ENCODE measurements around the gene DSC2.

DNA sequence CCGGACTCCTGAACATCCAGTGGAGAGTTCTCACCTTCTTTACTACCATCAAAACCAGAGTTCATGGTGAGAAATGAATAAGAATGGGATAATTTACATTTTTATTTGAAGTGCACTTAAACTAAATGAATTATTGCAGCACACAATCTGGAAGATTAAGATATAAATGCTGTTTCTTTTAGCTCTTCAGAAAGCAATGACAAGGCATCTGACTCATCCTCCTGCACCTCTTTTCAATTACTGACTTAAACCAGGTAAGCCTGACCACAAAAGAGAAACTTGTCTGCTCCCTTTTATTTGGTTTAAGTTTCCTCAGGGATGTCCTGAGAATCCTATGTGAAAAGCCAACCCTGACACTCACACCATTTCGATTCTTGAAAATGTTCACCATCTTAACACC, 720 bp upstream of the DSC2 start:
- no peak for TF ChIP-seq POLR2A (IDR thresholded peaks at IDR 0.05)
- TF ChIP-seq, protein P1, sequence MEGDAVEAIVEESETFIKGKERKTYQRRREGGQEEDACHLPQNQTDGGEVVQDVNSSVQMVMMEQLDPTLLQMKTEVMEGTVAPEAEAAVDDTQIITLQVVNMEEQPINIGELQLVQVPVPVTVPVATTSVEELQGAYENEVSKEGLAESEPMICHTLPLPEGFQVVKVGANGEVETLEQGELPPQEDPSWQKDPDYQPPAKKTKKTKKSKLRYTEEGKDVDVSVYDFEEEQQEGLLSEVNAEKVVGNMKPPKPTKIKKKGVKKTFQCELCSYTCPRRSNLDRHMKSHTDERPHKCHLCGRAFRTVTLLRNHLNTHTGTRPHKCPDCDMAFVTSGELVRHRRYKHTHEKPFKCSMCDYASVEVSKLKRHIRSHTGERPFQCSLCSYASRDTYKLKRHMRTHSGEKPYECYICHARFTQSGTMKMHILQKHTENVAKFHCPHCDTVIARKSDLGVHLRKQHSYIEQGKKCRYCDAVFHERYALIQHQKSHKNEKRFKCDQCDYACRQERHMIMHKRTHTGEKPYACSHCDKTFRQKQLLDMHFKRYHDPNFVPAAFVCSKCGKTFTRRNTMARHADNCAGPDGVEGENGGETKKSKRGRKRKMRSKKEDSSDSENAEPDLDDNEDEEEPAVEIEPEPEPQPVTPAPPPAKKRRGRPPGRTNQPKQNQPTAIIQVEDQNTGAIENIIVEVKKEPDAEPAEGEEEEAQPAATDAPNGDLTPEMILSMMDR (IDR thresholded peaks at IDR 0.05), result no peak

Data from testis (tissue), 2 donors.